OCI-LY7 (cell line): ENCODE data around the gene PAFAH1B1. TPM values are rescaled to one million over a fixed set of nuclear protein-coding genes. Genes with fewer than 3 reads are reported as not detected.
"Not testable (repeated sequence)": the region's sequence is repeated elsewhere in the genome, so short reads cannot be mapped to it uniquely, and the experiment has no call there.

Experiments
- BruUV-seq: library from RNA; stranded (reverse); fragments of 400-500 nt; replicated peaks from 2 replicates; lab custom pipeline; 2021; lab: Mats Ljungman, UMichigan
- CTCF ChIA-PET: fragments of 300-600 bp; sonication (Branson Sonifier 250); formaldehyde crosslinking; loops from one replicate; lab custom pipeline; 2022; ENCODE audit warnings: antibody characterized with exemption; ENCODE audit not compliant: unreplicated experiment; lab: Charles Lee
- POLR2A ChIA-PET: fragments of 300-600 bp; sonication (Branson Sonifier 250); formaldehyde crosslinking; loops from one replicate; lab custom pipeline; 2022; ENCODE audit warnings: antibody characterized with exemption; lab: Charles Lee
- DNase-seq: peaks from one replicate; pipeline ENCODE4 v3.0.0-alpha.2; 2015; ENCODE audit warnings: low spot score
- H2AFZ ChIP-seq: fragments of 200-600 bp; sonication (generic), shearing (Covaris generic); 2 replicates; pipeline ENCODE4 v1.6.1; 2014; ENCODE audit warnings: mild to moderate bottlenecking, antibody characterized with exemption, low read length, moderate library complexity
- H3K27ac ChIP-seq: fragments of 200-600 bp; sonication (generic); 2 replicates; pipeline ENCODE4 v1.5.1; 2014; ENCODE audit warnings: mixed run types, low read depth, mild to moderate bottlenecking, moderate library complexity, low read length, inconsistent platforms; ENCODE audit not compliant: poor library complexity, severe bottlenecking
- H3K36me3 ChIP-seq: fragments of 200-600 bp; sonication (generic); 2 replicates; pipeline ENCODE4 v1.6.1; 2014; ENCODE audit warnings: mild to moderate bottlenecking, antibody characterized with exemption, low read length, moderate library complexity, mixed read lengths; ENCODE audit not compliant: insufficient read depth
- H3K4me1 ChIP-seq: fragments of 200-600 bp; sonication (generic); 2 replicates; pipeline ENCODE4 v1.5.1; 2014; ENCODE audit warnings: mild to moderate bottlenecking, low read length; ENCODE audit not compliant: insufficient read depth, poor library complexity, severe bottlenecking
- H3K4me2 ChIP-seq: fragments of 200-600 bp; sonication (generic); 2 replicates; pipeline ENCODE4 v1.6.1; 2014; ENCODE audit warnings: mild to moderate bottlenecking, low read length
- H3K4me3 ChIP-seq: fragments of 200-600 bp; sonication (generic); 2 replicates; pipeline ENCODE4 v1.5.1; 2014; ENCODE audit warnings: mild to moderate bottlenecking, low read depth, low read length; ENCODE audit not compliant: poor library complexity, severe bottlenecking
- H3K79me2 ChIP-seq: fragments of 200-600 bp; sonication (generic); 2 replicates; pipeline ENCODE4 v1.6.1; 2016; ENCODE audit warnings: low read depth, mild to moderate bottlenecking, low read length, moderate library complexity, mixed read lengths; ENCODE audit not compliant: insufficient read depth
- H3K9me2 ChIP-seq: fragments of 200-600 bp; sonication (generic); 2 replicates; pipeline ENCODE4 v1.6.1; 2016; ENCODE audit warnings: mild to moderate bottlenecking, low read length, mixed read lengths; ENCODE audit not compliant: insufficient read depth
- H3K9me3 ChIP-seq: fragments of 200-600 bp; sonication (generic); 2 replicates; pipeline ENCODE4 v1.6.1; 2014; ENCODE audit warnings: mild to moderate bottlenecking, mixed run types, low read length, mixed read lengths
- H4K20me1 ChIP-seq: fragments of 200-600 bp; sonication (generic); 2 replicates; pipeline ENCODE4 v1.6.1; 2014; ENCODE audit warnings: mild to moderate bottlenecking, antibody characterized with exemption, low read length, moderate library complexity, mixed read lengths; ENCODE audit not compliant: insufficient read depth
- EZH2phosphoT487 ChIP-seq: fragments of 200-600 bp; sonication (generic); IDR thresholded peaks from 2 replicates; pipeline ENCODE4 v1.6.1; 2018; ENCODE audit warnings: low read depth, borderline replicate concordance, mild to moderate bottlenecking, mixed run types, antibody characterized with exemption, low read length, moderate library complexity, mixed read lengths
- intact Hi-C: fragments of 100-400 bp; cut with micrococcal nuclease; formaldehyde crosslinking; loops from one replicate; pipeline ENCODE4 v1.10.0; 2022; ENCODE audit not compliant: unreplicated experiment
- total RNA-seq, 2 experiments: library from RNA; depleted of rRNA in 1 of 2; stranded (reverse); fragments of >200 nt in 1 of 2; shearing (Covaris generic) in 1 of 2; gene quantifications; 2 replicates each; pipeline ENCODE4 v1.2.3, GENCODE V29; 2014 to 2022
- TF ChIP-seq, protein P1 (sequence below): fragments of 200-600 bp; sonication (generic); conservative IDR thresholded peaks from 2 replicates; pipeline ENCODE4 v1.5.1; 2014; ENCODE audit warnings: mild to moderate bottlenecking, antibody characterized with exemption, low read length, moderate library complexity, mixed read lengths

Gene PAFAH1B1
- total RNA-seq, 2 experiments from 2014 or later: 51.1 to 127 TPM

DNA sequence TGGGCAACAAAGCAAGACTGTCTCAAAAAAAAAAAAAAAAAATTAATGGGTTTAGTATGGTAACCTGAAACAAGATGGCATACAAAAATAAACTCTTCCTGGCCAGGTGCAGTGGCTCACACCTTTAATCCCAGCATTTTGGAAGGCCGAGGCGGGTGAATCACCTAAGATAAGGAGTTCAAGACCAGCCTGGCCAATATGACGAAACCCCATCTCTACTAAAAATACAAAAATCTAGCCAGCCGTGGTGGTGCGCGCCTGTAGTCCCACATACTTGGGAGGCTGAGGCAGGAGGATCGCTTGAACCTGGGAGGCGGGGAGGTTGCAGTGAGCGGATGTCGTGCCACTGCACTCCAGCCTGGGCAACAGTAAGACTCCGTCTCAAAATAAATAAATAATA lies 55.7 kb downstream of the PAFAH1B1 start:
- Histone ChIP-seq H4K20me1 (no peaks in the 10 kb centered on the region), H3K9me3 (no peaks in the 10 kb centered on the region), H3K4me1 (no peaks in the 10 kb centered on the region), H3K4me3 (no peak overlapping the region), H2AFZ (no peak overlapping the region), H3K79me2 (peaks cover 52% of the 10 kb centered on the region), H3K36me3 (peaks cover 74% of the 10 kb centered on the region), H3K27ac (no peak overlapping the region), H3K4me2 (no peak overlapping the region), H3K9me2 (no peaks in the 10 kb centered on the region)
- POLR2A ChIA-PET: no interaction called here
- TF ChIP-seq EZH2phosphoT487: no peak
- TF ChIP-seq, protein P1, sequence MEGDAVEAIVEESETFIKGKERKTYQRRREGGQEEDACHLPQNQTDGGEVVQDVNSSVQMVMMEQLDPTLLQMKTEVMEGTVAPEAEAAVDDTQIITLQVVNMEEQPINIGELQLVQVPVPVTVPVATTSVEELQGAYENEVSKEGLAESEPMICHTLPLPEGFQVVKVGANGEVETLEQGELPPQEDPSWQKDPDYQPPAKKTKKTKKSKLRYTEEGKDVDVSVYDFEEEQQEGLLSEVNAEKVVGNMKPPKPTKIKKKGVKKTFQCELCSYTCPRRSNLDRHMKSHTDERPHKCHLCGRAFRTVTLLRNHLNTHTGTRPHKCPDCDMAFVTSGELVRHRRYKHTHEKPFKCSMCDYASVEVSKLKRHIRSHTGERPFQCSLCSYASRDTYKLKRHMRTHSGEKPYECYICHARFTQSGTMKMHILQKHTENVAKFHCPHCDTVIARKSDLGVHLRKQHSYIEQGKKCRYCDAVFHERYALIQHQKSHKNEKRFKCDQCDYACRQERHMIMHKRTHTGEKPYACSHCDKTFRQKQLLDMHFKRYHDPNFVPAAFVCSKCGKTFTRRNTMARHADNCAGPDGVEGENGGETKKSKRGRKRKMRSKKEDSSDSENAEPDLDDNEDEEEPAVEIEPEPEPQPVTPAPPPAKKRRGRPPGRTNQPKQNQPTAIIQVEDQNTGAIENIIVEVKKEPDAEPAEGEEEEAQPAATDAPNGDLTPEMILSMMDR: no peak
- no TSS peak for BruUV-seq
- CTCF ChIA-PET: no interaction called here
- intact Hi-C loops: no loop called here
- DNase-seq: no peak

GRCh38 chr17:2652911-2653310 lies 59.5 kb downstream of the PAFAH1B1 start:
- H3K4me2 ChIP-seq, H3K4me1 ChIP-seq, H3K9me3 ChIP-seq, H3K9me2 ChIP-seq, H3K4me3 ChIP-seq, H4K20me1 ChIP-seq, DNase-seq, CTCF ChIA-PET, H3K27ac ChIP-seq, BruUV-seq, intact Hi-C loops, H2AFZ ChIP-seq: not testable (repeated sequence)
- POLR2A ChIA-PET: interaction anchor here (1.0 kb wide), 1 partner anchor 10 kb away, joined by 3 read pairs; no protein-coding TSS in a partner anchor
- H3K36me3 ChIP-seq: peaks cover 58% of the 10 kb centered on the region
- H3K79me2 ChIP-seq: peaks cover 76% of the 10 kb centered on the region

DNA sequence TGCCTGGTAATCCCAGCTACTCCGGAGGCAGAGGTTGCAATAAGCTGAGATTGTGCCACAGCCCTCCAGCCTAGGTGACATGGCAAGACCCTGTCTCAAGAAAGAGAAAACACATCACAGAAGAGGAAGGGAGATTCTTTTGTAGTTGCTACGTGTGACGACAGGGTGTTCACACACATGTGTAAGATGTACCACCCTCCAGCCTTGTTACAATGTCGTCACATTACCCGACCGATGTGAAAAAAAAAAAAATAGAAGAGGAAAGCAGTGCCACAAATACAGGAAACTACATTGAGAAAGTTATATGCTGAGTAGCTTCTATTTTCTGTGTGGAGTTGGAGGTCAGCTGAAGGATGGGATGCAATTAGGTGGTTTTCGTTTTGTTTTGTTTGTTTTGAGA lies 62.1 kb downstream of the PAFAH1B1 start:
- TF ChIP-seq, protein P1: no peak
- TF ChIP-seq EZH2phosphoT487: no peak
- CTCF ChIA-PET: no interaction called here
- intact Hi-C loops: no loop called here

More for the DNA sequence above, 62.1 kb downstream of the PAFAH1B1 start:
- H3K9me2 ChIP-seq: no peaks in the 10 kb centered on the region
- POLR2A ChIA-PET: no interaction called here
- no peak overlapping the region for H3K4me2 ChIP-seq
- no peak overlapping the region for H2AFZ ChIP-seq
- H3K4me3 ChIP-seq: no peak overlapping the region
- H4K20me1 ChIP-seq: no peaks in the 10 kb centered on the region
- H3K9me3 ChIP-seq: no peaks in the 10 kb centered on the region
- no peaks in the 10 kb centered on the region for H3K4me1 ChIP-seq
- no peak for DNase-seq
- peaks cover 58% of the 10 kb centered on the region for H3K36me3 ChIP-seq
- no peak overlapping the region for H3K27ac ChIP-seq
- peaks cover 91% of the 10 kb centered on the region for H3K79me2 ChIP-seq
- no TSS peak for BruUV-seq
